ENCODE measurements around the gene CMPK1.

- no peak for TF ChIP-seq EP300 (IDR thresholded peaks at IDR 0.05)
- TF ChIP-seq POLR2A (IDR thresholded peaks at IDR 0.05) = no peak
- no peak for TF ChIP-seq CTCF (IDR thresholded peaks at IDR 0.05)
Observed at GRCh38 chr1:47399138-47399845, 65.7 kb downstream of the CMPK1 start.
